Stimulated activated CD4-positive, alpha-beta T cell treated with anti-CD3 and anti-CD28 coated beads, Interleukin-15, amount 100 ng/mL, for 48 hours (primary cell): ENCODE data around the gene SLC25A6.
"Not testable (repeated sequence)": the region's sequence is repeated elsewhere in the genome, so short reads cannot be mapped to it uniquely, and the experiment has no call there.

Experiments used
- DNase-seq, 2 donors: peaks; one replicate each; pipeline ENCODE4 v3.0.0-alpha.2; 2020; ENCODE audit warnings: low read depth in 2 of 2

The SLC25A6 gene

GRCh38 chrX:1412551-1413161 is 20.7 kb upstream of the SLC25A6 start:
- no peak for DNase-seq

DNA sequence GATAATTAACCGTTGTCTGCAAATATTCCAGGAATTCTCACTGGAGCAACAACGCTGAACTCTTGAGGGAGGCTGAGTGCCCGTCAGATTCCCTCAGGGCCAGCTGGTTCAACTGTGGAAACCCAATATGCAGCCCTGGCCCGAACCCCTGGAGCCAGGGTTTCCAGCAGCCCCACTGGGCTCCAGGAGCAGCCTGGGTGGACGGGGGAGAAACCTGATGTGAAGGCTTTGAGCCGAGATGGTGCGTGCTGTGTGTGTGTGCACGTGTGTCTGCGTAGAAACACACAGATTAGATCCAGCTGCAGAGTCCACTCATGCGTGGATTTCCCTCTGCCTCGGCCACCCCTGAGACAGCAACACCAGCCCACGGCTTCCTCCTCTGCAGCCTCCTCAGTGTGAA is 19.4 kb upstream of the SLC25A6 start:
- DNase-seq: no peak

GRCh38 chrX:1407035-1407434 is 15.1 kb upstream of the SLC25A6 start:
- DNase-seq: no peak

DNA sequence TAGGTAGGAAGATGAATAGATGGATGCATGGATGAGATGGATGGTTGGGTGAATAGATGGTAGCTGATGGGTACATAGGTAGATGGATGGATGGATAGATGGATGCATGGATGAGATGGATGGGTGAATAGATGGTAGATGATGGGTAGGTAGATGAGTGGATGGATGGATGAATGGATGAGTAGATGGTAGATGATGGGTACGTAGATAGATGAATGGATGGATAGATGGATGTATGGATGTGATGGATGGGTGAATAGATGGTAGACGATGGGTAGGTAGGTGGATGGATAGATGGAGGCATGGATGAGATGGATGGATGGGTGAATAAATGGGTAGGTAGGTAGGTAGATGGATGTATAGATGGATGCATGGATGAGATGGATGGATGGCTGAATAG is 13.9 kb upstream of the SLC25A6 start:
- DNase-seq: not testable (repeated sequence)

GRCh38 chrX:1403867-1404266 is 12.0 kb upstream of the SLC25A6 start:
- not testable (repeated sequence) for DNase-seq

DNA sequence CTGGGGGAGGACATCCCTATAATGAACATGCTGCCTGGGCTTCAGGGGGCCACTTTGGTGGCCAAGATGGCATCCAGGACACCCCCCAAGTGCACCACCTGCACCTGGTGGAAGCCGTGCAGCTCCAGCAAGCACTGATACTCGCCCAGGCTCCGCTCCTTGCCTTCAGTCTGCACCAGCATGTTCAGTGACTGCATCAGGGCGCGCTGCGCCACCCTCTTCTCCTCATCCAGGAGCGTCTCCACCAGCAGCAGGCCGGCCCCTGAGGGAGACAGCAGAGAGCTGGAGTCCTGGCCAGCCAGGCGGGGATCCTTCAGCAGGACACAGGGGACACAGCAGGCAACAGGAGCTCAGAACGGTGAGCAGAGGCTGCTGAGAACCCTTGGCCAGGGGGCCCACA is 11.3 kb upstream of the SLC25A6 start:
- no peak for DNase-seq

GRCh38 chrX:1401611-1402430 is 9.9 kb upstream of the SLC25A6 start:
- no peak for DNase-seq

DNA sequence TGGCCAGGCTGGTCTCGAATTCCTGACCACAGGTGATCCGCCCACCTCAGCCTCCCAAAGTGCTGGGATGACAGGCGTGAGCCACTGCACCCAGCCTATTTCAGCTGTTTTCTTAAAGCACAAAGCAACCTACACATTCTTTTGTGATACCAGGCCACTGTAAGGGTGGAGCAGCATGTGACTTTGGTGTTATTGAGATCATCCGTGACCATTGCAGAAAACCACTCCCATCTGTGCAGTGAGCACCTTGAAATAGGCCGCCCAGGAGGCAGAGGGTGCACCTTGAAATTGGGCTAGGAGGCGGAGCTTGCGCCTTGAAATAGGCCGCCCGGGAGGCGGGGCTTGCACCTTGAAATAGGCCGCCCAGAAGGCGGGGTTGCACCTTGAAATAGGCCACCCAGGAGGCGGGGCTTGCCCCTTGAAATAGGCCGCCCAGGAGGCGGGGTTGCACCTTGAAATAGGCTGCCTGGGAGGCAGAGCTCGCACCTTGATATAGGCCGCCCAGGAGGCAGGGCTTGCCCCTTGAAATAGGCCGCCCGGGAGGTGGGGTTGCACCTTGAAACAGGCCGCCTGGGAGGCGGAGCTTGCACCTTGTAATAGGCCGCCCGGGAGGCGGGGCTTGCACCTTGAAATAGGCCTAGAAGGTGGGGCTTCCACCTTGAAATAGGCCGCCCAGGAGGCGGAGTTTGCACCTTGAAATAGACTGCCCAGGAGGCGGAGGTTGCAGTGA is 9.0 kb upstream of the SLC25A6 start:
- DNase-seq: no peak

GRCh38 chrX:1400049-1400448 is 8.1 kb upstream of the SLC25A6 start:
- DNase-seq: no peak

GRCh38 chrX:1398431-1399340 is 6.8 kb upstream of the SLC25A6 start:
- no peak for DNase-seq

DNA sequence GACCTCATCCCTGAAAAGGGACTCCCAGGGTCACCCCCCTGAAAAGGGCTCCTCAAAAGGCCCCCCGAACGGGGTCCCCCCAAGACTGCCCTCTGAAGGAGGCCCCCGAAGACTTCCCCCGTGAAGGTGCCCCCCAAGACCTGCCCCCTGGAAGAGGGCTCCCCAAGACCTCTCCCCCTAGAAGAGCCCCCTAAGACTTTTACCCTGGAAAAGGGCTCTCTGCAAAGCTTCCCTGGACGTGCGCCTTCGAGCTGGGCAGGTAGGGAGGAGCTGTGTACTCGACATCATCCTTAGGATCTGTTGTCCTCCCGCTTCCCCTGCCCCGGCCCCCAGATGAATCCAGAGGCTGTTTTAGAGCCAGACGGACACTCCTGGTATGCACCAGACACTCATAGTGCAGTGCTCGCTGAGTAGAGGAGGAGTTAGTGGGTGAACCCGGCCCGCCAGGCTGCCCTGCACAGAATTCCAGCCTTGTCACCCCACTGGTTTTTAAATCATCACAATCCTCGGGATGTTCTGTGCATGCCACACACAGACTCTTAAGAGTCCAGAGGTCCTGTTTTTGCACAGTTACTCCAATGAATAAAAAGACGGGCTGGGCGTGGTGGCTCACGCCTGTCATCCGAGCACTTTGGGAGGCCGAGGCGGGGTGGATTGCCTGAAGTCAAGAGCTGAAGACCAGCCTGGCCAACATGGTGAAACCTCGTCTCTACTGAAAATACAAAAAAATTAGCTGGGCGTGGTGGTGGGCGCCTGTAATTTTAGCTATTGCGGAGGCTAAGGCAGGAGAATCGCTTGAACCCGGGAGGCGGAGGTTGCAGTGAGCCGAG is 5.7 kb upstream of the SLC25A6 start:
- no peak for DNase-seq

- no peak for DNase-seq
Observed at GRCh38 chrX:1397001-1397400, 5.1 kb upstream of the SLC25A6 start.

- no peak for DNase-seq
Observed at GRCh38 chrX:1395646-1396216, 3.8 kb upstream of the SLC25A6 start.

DNA sequence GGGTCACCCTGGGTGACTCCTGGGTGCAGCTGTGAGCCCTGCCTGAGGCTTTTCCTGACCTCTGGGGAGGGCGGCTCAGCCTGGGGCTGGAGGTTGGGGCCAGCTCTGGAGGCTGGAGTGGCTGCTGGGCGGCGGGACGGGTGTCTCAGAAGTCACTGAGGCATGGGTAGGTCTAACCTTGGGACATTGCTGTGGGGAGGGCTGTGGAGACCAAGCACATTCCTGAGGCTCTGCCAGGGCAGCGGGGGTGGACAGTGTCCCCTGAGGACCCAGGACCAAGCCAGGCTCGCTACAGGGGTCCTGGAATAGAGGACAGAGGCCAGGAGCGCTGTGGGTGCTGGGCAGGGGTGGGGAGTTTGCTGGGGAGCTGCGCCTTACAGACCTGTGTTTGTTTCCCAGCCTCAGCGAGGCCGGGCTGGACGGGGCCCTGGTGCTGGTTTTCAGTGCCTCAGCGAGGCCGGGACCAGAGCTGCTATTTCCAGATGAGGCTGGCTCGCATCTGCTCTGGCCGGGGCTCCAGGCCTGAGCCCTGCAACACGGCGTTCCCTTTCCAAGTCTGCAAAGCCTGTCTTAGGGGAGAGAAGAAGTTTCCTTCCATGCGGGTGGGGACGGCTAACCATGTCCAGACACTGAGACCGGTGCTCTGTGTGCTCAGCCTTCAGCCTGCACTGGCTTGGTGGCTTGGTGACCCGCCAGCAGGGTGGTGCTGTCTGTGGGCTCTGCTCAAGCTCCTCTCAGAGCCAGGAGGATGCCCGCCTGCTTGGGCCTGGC is 3.0 kb upstream of the SLC25A6 start:
- DNase-seq: no peak

DNA sequence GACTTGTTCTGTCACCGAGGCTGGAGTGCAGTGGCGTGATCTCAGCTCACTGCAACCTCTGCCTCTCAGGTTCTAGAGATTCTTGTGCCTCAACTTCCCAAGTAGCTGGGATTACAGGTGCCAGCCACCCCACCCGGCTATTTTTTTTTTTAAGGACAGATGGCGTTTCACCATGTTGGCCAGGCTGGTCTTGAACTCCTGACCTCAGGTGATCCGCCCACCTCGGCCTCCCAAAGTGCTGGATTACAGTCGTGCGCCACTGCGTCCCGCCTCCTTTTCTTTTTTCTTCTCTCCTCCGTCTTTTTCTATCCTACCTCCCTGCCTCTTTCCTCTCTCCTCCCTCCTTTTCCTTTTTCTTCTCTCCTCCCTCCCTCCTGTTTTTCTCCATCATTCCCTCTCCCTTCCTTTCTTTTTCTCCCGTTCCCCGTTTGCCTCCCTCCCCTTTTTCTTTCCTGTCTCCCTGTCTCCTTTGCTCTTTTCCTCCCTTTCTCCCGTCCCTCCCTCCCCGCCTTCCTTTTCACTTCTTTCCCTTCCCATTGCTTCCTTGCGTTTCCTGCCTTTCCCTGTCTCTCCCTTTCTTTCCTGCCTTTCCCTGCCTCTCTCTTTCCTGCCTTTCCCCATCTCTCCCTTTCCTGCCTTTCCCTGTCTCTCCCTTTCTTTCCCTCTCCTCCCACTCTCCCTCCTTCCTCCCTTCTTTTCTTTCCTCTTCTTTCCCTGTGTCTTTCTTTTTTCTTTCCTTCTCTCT is 2.1 kb upstream of the SLC25A6 start:
- DNase-seq: no peak

DNA sequence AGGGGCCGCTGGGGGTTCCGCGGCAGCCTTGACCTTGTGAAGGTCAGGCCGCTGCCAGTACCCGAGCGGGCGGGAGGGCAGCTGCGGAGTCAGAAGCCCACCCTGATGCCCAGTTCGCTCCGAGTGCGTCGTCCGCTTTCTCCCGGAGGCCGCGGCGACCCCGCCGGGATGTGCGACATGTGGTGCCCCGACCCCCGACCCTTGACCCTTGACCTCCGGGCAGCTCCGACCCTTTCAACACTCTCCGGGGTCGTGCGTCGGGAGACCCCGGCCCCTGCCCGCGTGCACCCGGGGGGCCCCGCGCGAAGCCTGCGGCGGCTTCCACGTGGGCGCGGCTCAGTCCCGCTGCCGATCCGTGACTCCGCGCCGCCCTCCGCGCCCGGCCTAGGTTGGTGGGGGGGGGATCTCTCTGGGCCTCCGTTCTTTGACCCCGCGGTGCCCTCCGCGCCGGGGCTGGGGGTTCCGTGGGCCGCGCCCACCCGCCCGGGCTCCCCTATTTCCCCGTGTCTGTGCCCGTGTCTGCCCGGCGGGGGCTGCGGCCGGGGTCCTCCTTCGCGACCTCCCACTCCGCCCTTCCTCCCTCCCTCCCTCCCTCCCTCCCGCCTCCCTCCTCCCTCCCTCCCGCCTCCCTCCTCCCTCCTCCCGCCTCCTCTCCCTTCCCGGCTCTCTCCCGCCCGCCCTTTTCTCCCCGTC is 609 bp upstream of the SLC25A6 start:
- peak in 1 of 2 donors; percentile 37 for DNase-seq

DNA sequence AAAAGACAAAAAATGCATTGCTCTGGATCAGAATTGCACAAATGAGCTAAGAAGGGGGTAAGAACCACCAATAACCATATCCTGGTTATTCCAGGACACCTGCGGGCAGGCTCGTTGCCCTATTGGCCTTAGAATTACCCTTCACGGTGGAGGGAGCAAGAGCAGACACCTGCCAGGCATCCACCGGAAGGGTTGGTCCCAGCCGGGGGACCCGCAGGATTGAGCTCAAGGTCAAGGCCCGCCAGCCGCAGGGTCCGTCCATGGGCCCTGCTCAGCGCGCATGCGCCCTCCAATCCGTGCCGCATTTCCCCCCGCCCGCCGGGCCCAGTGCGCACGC is 575 bp downstream of the SLC25A6 start:
- DNase-seq: no peak

- DNase-seq: no peak
Observed at GRCh38 chrX:1390621-1391369, 1.1 kb downstream of the SLC25A6 start.
